IMR-90 (cell line): ENCODE data around the gene SLC38A3. TPM values are rescaled to one million over a fixed set of nuclear protein-coding genes. Genes with fewer than 3 reads are reported as not detected.

Source experiments
- ATAC-seq: fragments of 200-7000 bp; cut with Tn5 transposase; 2 replicates; pipeline ENCODE4 v1.9.1; 2020; ENCODE audit warnings: low read depth, mild to moderate bottlenecking, moderate library complexity
- BruUV-seq: library from RNA; stranded (reverse); fragments of 400-500 nt; replicated peaks from 2 replicates; lab custom pipeline; 2021; lab: Mats Ljungman, UMichigan
- CTCF ChIA-PET: fragments of 300-600 bp; formaldehyde crosslinking; extraction: SDS; loops from one replicate; lab custom pipeline; 2021; ENCODE audit warnings: antibody characterized with exemption; lab: Yijun Ruan, JAX
- POLR2A ChIA-PET: fragments of 300-600 bp; sonication (Branson Sonifier 250); formaldehyde crosslinking; loops from one replicate; lab custom pipeline; 2022; ENCODE audit warnings: antibody characterized with exemption; ENCODE audit not compliant: unreplicated experiment; lab: Charles Lee
- DNase-seq: peaks from one replicate; pipeline ENCODE4 v3.0.0; 2013
- H2AFZ ChIP-seq: replicated peaks from 2 replicates; pipeline ENCODE3; 2013; ENCODE audit warnings: low read length, mild to moderate bottlenecking; ENCODE audit not compliant: poor library complexity
- H2AK5ac ChIP-seq: 2 replicates; pipeline ENCODE4 v1.6.1; 2013; ENCODE audit warnings: low read depth, low read length, inconsistent platforms
- H2AK9ac ChIP-seq: replicated peaks from 2 replicates; pipeline ENCODE3; 2013; ENCODE audit warnings: mild to moderate bottlenecking, low read depth, low read length, moderate library complexity; ENCODE audit not compliant: poor library complexity
- H2BK120ac ChIP-seq: 2 replicates; pipeline ENCODE4 v1.6.1; 2013; ENCODE audit warnings: low read depth, low read length, inconsistent platforms
- H2BK15ac ChIP-seq: 3 replicates; pipeline ENCODE4 v1.6.1; 2013; ENCODE audit warnings: low read depth, low read length, inconsistent platforms
- H2BK20ac ChIP-seq: 2 replicates; pipeline ENCODE4 v1.6.1; 2013; ENCODE audit warnings: low read depth, mild to moderate bottlenecking, inconsistent platforms, low read length, moderate library complexity
- H2BK5ac ChIP-seq: 2 replicates; pipeline ENCODE4 v1.6.1; 2013; ENCODE audit warnings: mild to moderate bottlenecking, low read depth, low read length, inconsistent platforms; ENCODE audit not compliant: poor library complexity, severe bottlenecking
- H3K14ac ChIP-seq: replicated peaks from 2 replicates; pipeline ENCODE4 v1.6.1; 2013; ENCODE audit warnings: low read depth, low read length, inconsistent platforms
- H3K18ac ChIP-seq: 2 replicates; pipeline ENCODE4 v1.6.1; 2013; ENCODE audit warnings: low read depth, low read length, control low read depth
- H3K23ac ChIP-seq: 2 replicates; pipeline ENCODE4 v1.6.1; 2013; ENCODE audit warnings: low read depth, low read length, inconsistent platforms
- H3K27ac ChIP-seq: 2 replicates; pipeline ENCODE4 v1.5.1; 2013; ENCODE audit warnings: mild to moderate bottlenecking, control low read depth, low read length; ENCODE audit not compliant: insufficient read depth
- H3K27me3 ChIP-seq: 2 replicates; pipeline ENCODE4 v1.6.1; 2013; ENCODE audit warnings: low read length; ENCODE audit not compliant: control insufficient read depth, insufficient read depth
- H3K36me3 ChIP-seq: 2 replicates; pipeline ENCODE4 v1.6.1; 2013; ENCODE audit warnings: low read length, mixed read lengths; ENCODE audit not compliant: control insufficient read depth, insufficient read depth
- H3K4ac ChIP-seq: 2 replicates; pipeline ENCODE4 v1.6.1; 2013; ENCODE audit warnings: low read depth, low read length, inconsistent platforms
- H3K4me1 ChIP-seq: 2 replicates; pipeline ENCODE4 v1.6.1; 2013; ENCODE audit warnings: low read length, mixed read lengths; ENCODE audit not compliant: control insufficient read depth, insufficient read depth
- H3K4me2 ChIP-seq: 2 replicates; pipeline ENCODE4 v1.6.1; 2013; ENCODE audit warnings: low read depth, mild to moderate bottlenecking, control low read depth, low read length, moderate library complexity
- H3K4me3 ChIP-seq: 2 replicates; pipeline ENCODE4 v1.5.1; 2013; ENCODE audit warnings: low read depth, mild to moderate bottlenecking, control low read depth, low read length, moderate library complexity; ENCODE audit not compliant: insufficient read depth
- H3K56ac ChIP-seq: 2 replicates; pipeline ENCODE4 v1.6.1; 2013; ENCODE audit warnings: low read length, inconsistent platforms; ENCODE audit not compliant: insufficient read depth; ENCODE audit errors: extremely low read depth
- H3K79me1 ChIP-seq, 2 experiments: 2 replicates each; pipeline ENCODE4 v1.6.1; 2013; ENCODE audit warnings: low read length in 2 of 2, inconsistent platforms in 1 of 2, low read depth in 1 of 2
- H3K9ac ChIP-seq: 2 replicates; pipeline ENCODE4 v1.6.1; 2013; ENCODE audit warnings: low read depth, low read length, control low read depth
- H3K9me1 ChIP-seq: 2 replicates; pipeline ENCODE4 v1.6.1; 2013; ENCODE audit warnings: low read length, inconsistent platforms; ENCODE audit not compliant: insufficient read depth
- H3K9me3 ChIP-seq: 2 replicates; pipeline ENCODE4 v1.6.1; 2013; ENCODE audit warnings: low read length; ENCODE audit not compliant: control insufficient read depth, insufficient read depth
- H4K20me1 ChIP-seq: 2 replicates; pipeline ENCODE4 v1.6.1; 2013; ENCODE audit warnings: low read length, inconsistent platforms; ENCODE audit not compliant: insufficient read depth
- H4K5ac ChIP-seq: 2 replicates; pipeline ENCODE4 v1.6.1; 2013; ENCODE audit warnings: mild to moderate bottlenecking, low read depth, low read length, control low read depth
- H4K8ac ChIP-seq, 2 experiments: 2 replicates each; pipeline ENCODE4 v1.6.1; 2013; ENCODE audit warnings: low read depth in 2 of 2, low read length in 2 of 2, control low read depth in 1 of 2, inconsistent platforms in 1 of 2
- H4K91ac ChIP-seq: 2 replicates; pipeline ENCODE4 v1.6.1; 2013; ENCODE audit warnings: low read depth, low read length, inconsistent platforms; ENCODE audit not compliant: insufficient read depth
- FOS ChIP-seq: fragments of 150-350 bp; IDR thresholded peaks from 2 replicates; pipeline ENCODE4 v1.6.1; 2016; ENCODE audit warnings: low read depth, low read length
- MAFK ChIP-seq: IDR thresholded peaks from 2 replicates; pipeline ENCODE4 v1.6.1; 2012; ENCODE audit warnings: low read depth, low read length, improper control_type of control experiment
- MAZ ChIP-seq: IDR thresholded peaks from 2 replicates; pipeline ENCODE4 v1.6.1; 2012; ENCODE audit warnings: low read depth, mild to moderate bottlenecking, low read length, improper control_type of control experiment, moderate library complexity, borderline replicate concordance
- RFX5 ChIP-seq: IDR thresholded peaks from 2 replicates; pipeline ENCODE4 v1.8.0; 2012; ENCODE audit warnings: low read depth, mild to moderate bottlenecking, low read length, moderate library complexity
- SMC3 ChIP-seq: fragments of 150-350 bp; IDR thresholded peaks from 2 replicates; pipeline ENCODE4 v1.6.1; 2016; ENCODE audit warnings: low read depth, mild to moderate bottlenecking, antibody characterized with exemption, low read length, moderate library complexity
- USF2 ChIP-seq: fragments of 150-350 bp; IDR thresholded peaks from 2 replicates; pipeline ENCODE4 v1.6.1; 2017; ENCODE audit warnings: mild to moderate bottlenecking, antibody characterized with exemption, low read length, low read depth
- WGBS, 2 experiments: methylation state at CpG; one replicate each; pipeline versions ENCODE4 v1.1.5 to v1.1.7; 2013; ENCODE audit warnings: missing lambda C conversion rate in 2 of 2; ENCODE audit not compliant: insufficient read length in 1 of 2; ENCODE audit errors: extremely low coverage in 2 of 2; 5-methylcytosine and 5-hydroxymethylcytosine counted together
- dilution Hi-C: fragments of 300-500 bp; cut with HindIII; formaldehyde crosslinking; loops from one replicate; pipeline ENCODE4 v1.14.3; 2018; ENCODE audit warnings: low sequenced_read_pairs; ENCODE audit not compliant: unreplicated experiment
- in situ Hi-C: fragments of 300-500 bp; cut with MboI; formaldehyde crosslinking; loops from 3 replicates; pipeline ENCODE4 v1.14.3; 2019; ENCODE audit warnings: low sequenced_read_pairs, inconsistent platforms, mixed read lengths
- intact Hi-C: fragments of 100-400 bp; cut with micrococcal nuclease; formaldehyde crosslinking; loops from 2 replicates; pipeline ENCODE4 v1.10.0; 2022
- polyA plus RNA-seq, 3 experiments: library from polyadenylated mRNA; depleted of rRNA; stranded (reverse); fragments of >200 nt; gene quantifications; 2 replicates each; pipeline ENCODE4 v1.2.3, GENCODE V29; 2012; ENCODE audit warnings: low replicate concordance in 1 of 3
- total RNA-seq: library from RNA; depleted of rRNA; stranded (reverse); fragments of >200 nt; gene quantifications from 2 replicates; pipeline ENCODE4 v1.2.3, GENCODE V29; 2012

SLC38A3 gene
- total and polyA plus RNA-seq, 2 of the 4 experiments (the other 2 are of a cell fraction): 0.12 to 0.36 TPM

GRCh38 chr3:50179710-50180109 lies 25.4 kb upstream of the SLC38A3 start:
- Histone ChIP-seq H3K36me3 (peaks cover 32% of the 10 kb centered on the region), H3K4ac (no peak overlapping the region), H3K4me1 (no peaks in the 10 kb centered on the region), H2BK5ac (no peak overlapping the region), H4K5ac (no peak overlapping the region), H2AK5ac (no peak overlapping the region), H2BK120ac (no peak overlapping the region), H3K23ac (no peak overlapping the region), H3K4me3 (no peak overlapping the region), H2AFZ (no peak overlapping the region), H4K20me1 (no peaks in the 10 kb centered on the region), H3K9ac (no peak overlapping the region), H3K14ac (no peak overlapping the region), H3K4me2 (no peak overlapping the region), H3K9me1 (no peaks in the 10 kb centered on the region), H2AK9ac (no peak overlapping the region), H3K79me1 (peaks cover 0 to under 1% of the 10 kb centered on the region in 2 experiments; a peak in 2 of 4 replicates), H3K56ac (no peak overlapping the region), H3K27ac (no peak overlapping the region), H2BK15ac (no peak overlapping the region), H4K91ac (no peak overlapping the region), H3K27me3 (no peaks in the 10 kb centered on the region), H4K8ac (no peak overlapping the region), H2BK20ac (no peak overlapping the region), H3K9me3 (no peaks in the 10 kb centered on the region), H3K18ac (no peak overlapping the region)
- dilution Hi-C loops (no loop called here), intact Hi-C loops (no loop called here), in situ Hi-C loops (loop anchor here (5.0 kb wide), 1 partner anchor 57 kb away; no protein-coding TSS in a partner anchor)
- no peak for DNase-seq
- ChIA-PET CTCF (no interaction called here), POLR2A (no interaction called here)
- BruUV-seq: no TSS peak
- ATAC-seq: no peak
- no peak for TF ChIP-seq USF2
- no peak for TF ChIP-seq RFX5
- TF ChIP-seq FOS: no peak
- no peak for TF ChIP-seq MAFK
- no peak for TF ChIP-seq MAZ
- TF ChIP-seq SMC3: no peak
- no CpG with 5 or more reads among the region's 2 CpGs for WGBS, 2 experiments
